OCI-LY3 (cell line): ENCODE data around the gene NR2F1.

Experiments used
- H2AFZ ChIP-seq: fragments of 200-600, 300-600 bp; shearing (Covaris generic); 2 replicates; pipeline ENCODE4 v1.6.0; 2014; ENCODE audit warnings: antibody characterized with exemption, low read depth, low read length
- H3K27ac ChIP-seq: fragments of 200-600, 300-600 bp; sonication (generic); 2 replicates; pipeline ENCODE4 v1.5.1; 2014; ENCODE audit warnings: mild to moderate bottlenecking, low read length, moderate library complexity, mixed read lengths
- H3K27me3 ChIP-seq: fragments of 200-600, 300-600 bp; sonication (generic); 2 replicates; pipeline ENCODE4 v1.6.1; 2014; ENCODE audit warnings: low read depth, low read length, mixed read lengths
- H3K36me3 ChIP-seq: fragments of 200-600, 300-600 bp; sonication (generic); replicated peaks from 2 replicates; pipeline ENCODE3; 2014; ENCODE audit warnings: low read depth, low read length, mixed read lengths
- H3K4me1 ChIP-seq: fragments of 300-600, 200-600 bp; sonication (generic); 2 replicates; pipeline ENCODE4 v1.6.1; 2014; ENCODE audit warnings: low read length, mixed read lengths
- H3K4me2 ChIP-seq: fragments of 200-600, 300-600 bp; sonication (generic); 2 replicates; pipeline ENCODE4 v1.6.1; 2014; ENCODE audit warnings: low read length, mixed read lengths
- H3K4me3 ChIP-seq: fragments of 300-600, 200-600 bp; sonication (generic); 2 replicates; pipeline ENCODE4 v1.5.1; 2014; ENCODE audit warnings: antibody characterized with exemption, mild to moderate bottlenecking, low read length, moderate library complexity
- H3K79me2 ChIP-seq: fragments of 300-600, 200-600 bp; shearing (Covaris generic); 2 replicates; pipeline ENCODE4 v1.6.1; 2014; ENCODE audit warnings: mild to moderate bottlenecking, low read length, mixed read lengths
- H3K9ac ChIP-seq: fragments of 300-600, 200-600 bp; shearing (Covaris generic); 2 replicates; pipeline ENCODE4 v1.6.0; 2014; ENCODE audit warnings: mild to moderate bottlenecking, low read length, moderate library complexity
- H3K9me3 ChIP-seq: fragments of 200-600, 300-600 bp; shearing (Covaris generic); 2 replicates; pipeline ENCODE4 v1.6.1; 2014; ENCODE audit warnings: low read length, mixed read lengths; ENCODE audit not compliant: insufficient read depth
- H4K20me1 ChIP-seq: fragments of 200-600, 300-600 bp; sonication (generic); 2 replicates; pipeline ENCODE4 v1.6.1; 2016; ENCODE audit warnings: low read length, mixed read lengths; ENCODE audit not compliant: insufficient read depth
- CTCF ChIP-seq: fragments of 200-600, 300-600 bp; sonication (generic); IDR thresholded peaks from 2 replicates; pipeline ENCODE4 v1.5.1; 2014; ENCODE audit warnings: antibody characterized with exemption, low read length, low read depth
- EZH2phosphoT487 ChIP-seq: fragments of 200-600 bp; shearing (Covaris generic); IDR thresholded peaks from 2 replicates; pipeline ENCODE4 v1.6.1; 2018; ENCODE audit warnings: antibody characterized with exemption, mixed run types, low read depth

The NR2F1 gene

GRCh38 chr5:93607367-93608258 lies 24.6 kb downstream of the NR2F1 start:
- no peak for TF ChIP-seq EZH2phosphoT487
- peak; percentile 71 for TF ChIP-seq CTCF
- Histone ChIP-seq H3K4me1 (0 out of 2 replicates have a peak, but pooled peaks cover 5% of the 10 kb centered on the region), H3K27me3 (peaks cover 42% of the 10 kb centered on the region), H3K27ac (no peak overlapping the region), H3K4me2 (peak overlapping the region; percentile 82), H3K79me2 (no peaks in the 10 kb centered on the region), H3K4me3 (peak overlapping the region; percentile 63), H4K20me1 (no peaks in the 10 kb centered on the region), H3K36me3 (no peaks in the 10 kb centered on the region), H2AFZ (no peak overlapping the region), H3K9ac (no peak overlapping the region), H3K9me3 (no peaks in the 10 kb centered on the region)

- H3K36me3 ChIP-seq: no peaks in the 10 kb centered on the region
- H3K9ac ChIP-seq: no peak overlapping the region
- H3K4me2 ChIP-seq: no peak overlapping the region
- H3K27me3 ChIP-seq: peaks cover 42% of the 10 kb centered on the region
- no peak overlapping the region for H2AFZ ChIP-seq
- no peaks in the 10 kb centered on the region for H3K79me2 ChIP-seq
- H3K9me3 ChIP-seq: no peaks in the 10 kb centered on the region
- H3K4me3 ChIP-seq: no peak overlapping the region
- TF ChIP-seq EZH2phosphoT487 (no peak), CTCF (no peak)
- H3K4me1 ChIP-seq: 0 out of 2 replicates have a peak, but pooled peaks cover 5% of the 10 kb centered on the region
- H4K20me1 ChIP-seq: no peaks in the 10 kb centered on the region
- H3K27ac ChIP-seq: no peak overlapping the region
Measured at GRCh38 chr5:93608855-93609254, 25.8 kb downstream of the NR2F1 start.

- Histone ChIP-seq H2AFZ (no peak overlapping the region), H3K4me1 (0 out of 2 replicates have a peak, but pooled peaks cover 5% of the 10 kb centered on the region), H3K79me2 (no peaks in the 10 kb centered on the region), H3K27ac (no peak overlapping the region), H3K36me3 (no peaks in the 10 kb centered on the region), H4K20me1 (no peaks in the 10 kb centered on the region), H3K9me3 (no peaks in the 10 kb centered on the region), H3K27me3 (peaks cover 42% of the 10 kb centered on the region), H3K9ac (no peak overlapping the region), H3K4me2 (no peak overlapping the region), H3K4me3 (no peak overlapping the region)
- TF ChIP-seq EZH2phosphoT487 (no peak), CTCF (no peak)
Measured at GRCh38 chr5:93609762-93610161, 26.7 kb downstream of the NR2F1 start.

GRCh38 chr5:93610581-93611272 lies 27.7 kb downstream of the NR2F1 start:
- Histone ChIP-seq H3K36me3 (no peaks in the 10 kb centered on the region), H3K27ac (no peak overlapping the region), H3K9me3 (no peaks in the 10 kb centered on the region), H3K4me1 (0 out of 2 replicates have a peak, but pooled peaks cover 5% of the 10 kb centered on the region), H3K9ac (no peak overlapping the region), H2AFZ (no peak overlapping the region), H3K4me3 (no peak overlapping the region), H3K79me2 (no peaks in the 10 kb centered on the region), H3K27me3 (peaks cover 42% of the 10 kb centered on the region), H4K20me1 (no peaks in the 10 kb centered on the region), H3K4me2 (no peak overlapping the region)
- no peak for TF ChIP-seq CTCF
- TF ChIP-seq EZH2phosphoT487: no peak
